GM19193 (cell line): ENCODE data around the gene FAM50A.
A peak's percentile ranks its signal among the peaks of the same experiment; 100 is the strongest.

Experiments
- POLR2A ChIP-seq: IDR thresholded peaks from 4 replicates; pipeline ENCODE4 v1.6.1; 2011; ENCODE audit not compliant: insufficient read depth, insufficient read length; ENCODE audit errors: extremely low read depth

The FAM50A gene

DNA sequence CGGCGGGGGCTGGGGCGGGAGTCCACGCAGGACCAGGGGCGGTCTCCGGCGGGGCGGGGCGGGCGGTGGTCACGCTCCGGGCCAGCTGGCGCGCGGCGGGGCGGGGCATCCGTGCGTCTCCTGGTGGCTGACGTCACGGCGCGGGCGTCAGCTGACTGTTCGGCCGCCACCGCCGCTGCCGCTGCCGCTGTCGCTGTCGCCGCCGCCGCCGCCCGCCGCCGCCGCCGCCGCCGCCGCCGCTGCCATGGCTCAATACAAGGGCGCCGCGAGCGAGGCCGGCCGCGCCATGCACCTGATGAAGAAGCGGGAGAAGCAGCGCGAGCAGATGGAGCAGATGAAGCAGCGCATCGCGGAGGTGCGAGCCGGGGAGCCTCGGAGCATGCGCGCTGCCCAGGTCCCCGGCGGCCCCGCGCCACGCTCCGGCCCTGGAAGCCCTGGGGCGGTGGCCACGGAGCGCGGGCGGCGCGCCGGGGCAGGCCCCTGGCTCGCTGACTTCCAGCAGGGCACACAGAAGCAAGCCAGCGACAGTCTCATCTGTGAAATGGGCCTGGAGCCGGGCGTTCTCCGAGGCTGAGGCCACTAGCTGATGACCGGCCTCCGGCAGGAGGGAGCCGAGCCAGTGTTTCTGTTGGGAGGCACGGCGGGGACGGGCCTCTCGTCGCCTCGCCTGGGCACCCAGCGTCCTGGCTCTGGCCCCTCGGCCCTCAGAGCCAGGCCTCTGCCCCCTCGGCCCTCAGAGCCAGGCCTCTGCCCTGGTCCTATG is at the start of gene FAM50A:
Gene FAM50A (plus strand): TSS at position 150 of the 763 bp plus-strand sequence. CDS start 95 bp downstream, at position 245.
- no peak for TF ChIP-seq POLR2A

GRCh38 chrX:154396973-154397887 is 46.7 kb upstream of the FAM50A start:
- TF ChIP-seq POLR2A = no peak

GRCh38 chrX:154397888-154398667 is 45.9 kb upstream of the FAM50A start, which contains the start of gene RPL10:
RPL10 (plus strand) TSS chrX:154398377; CDS start chrX:154398520, 143 bp downstream.
- TF ChIP-seq POLR2A = peak; percentile 99

DNA sequence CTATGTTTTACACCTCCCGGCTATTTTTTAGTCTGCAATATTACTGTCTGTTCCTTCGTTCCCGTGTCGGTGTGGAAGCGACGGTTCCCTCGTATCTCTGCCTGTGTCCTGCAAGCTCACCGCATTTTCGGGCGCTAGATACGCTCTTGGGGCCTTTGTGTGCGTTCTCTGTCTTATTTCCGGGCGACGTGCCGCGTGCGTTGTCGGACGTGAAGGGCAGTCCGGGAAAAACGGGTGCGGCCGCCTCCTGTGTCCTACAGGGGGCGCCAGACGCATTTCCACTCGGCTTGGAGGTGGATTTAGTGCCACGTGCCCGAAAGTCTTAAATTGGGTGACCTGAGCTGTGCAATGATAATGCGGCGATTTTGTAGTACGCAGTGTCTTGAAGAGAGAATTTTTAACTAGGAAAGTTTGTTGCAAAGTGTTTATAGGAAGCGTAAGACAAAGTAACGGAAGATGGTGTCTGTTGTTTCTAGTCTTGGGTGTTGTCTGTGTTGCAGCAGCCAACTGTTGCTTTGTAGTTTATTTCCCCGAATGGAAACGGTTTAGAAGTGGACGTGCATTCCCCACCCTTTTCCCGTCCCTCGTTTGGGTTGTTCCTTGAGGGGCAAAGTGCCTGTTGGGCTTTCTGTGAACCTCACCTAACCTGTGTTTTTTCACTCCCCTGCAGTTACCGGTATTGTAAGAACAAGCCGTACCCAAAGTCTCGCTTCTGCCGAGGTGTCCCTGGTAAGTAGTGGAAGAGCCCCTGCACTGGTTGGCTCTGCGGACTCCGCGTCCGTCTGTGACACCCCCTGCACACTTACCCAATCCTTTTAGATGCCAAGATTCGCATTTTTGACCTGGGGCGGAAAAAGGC is 45.0 kb upstream of the FAM50A start:
- TF ChIP-seq POLR2A = no peak

- no peak for TF ChIP-seq POLR2A
Measured at GRCh38 chrX:154399527-154400368, 44.2 kb upstream of the FAM50A start.

- peak; percentile 67 for TF ChIP-seq POLR2A
Measured at GRCh38 chrX:154401045-154401799, 42.7 kb upstream of the FAM50A start.

- TF ChIP-seq POLR2A = no peak
Measured at GRCh38 chrX:154401918-154402621, 41.9 kb upstream of the FAM50A start.

GRCh38 chrX:154402622-154403127 is 41.3 kb upstream of the FAM50A start:
- TF ChIP-seq POLR2A = no peak

GRCh38 chrX:154403192-154403591 is 40.7 kb upstream of the FAM50A start:
- TF ChIP-seq POLR2A = no peak

GRCh38 chrX:154403858-154404257 is 40.1 kb upstream of the FAM50A start:
- no peak for TF ChIP-seq POLR2A

DNA sequence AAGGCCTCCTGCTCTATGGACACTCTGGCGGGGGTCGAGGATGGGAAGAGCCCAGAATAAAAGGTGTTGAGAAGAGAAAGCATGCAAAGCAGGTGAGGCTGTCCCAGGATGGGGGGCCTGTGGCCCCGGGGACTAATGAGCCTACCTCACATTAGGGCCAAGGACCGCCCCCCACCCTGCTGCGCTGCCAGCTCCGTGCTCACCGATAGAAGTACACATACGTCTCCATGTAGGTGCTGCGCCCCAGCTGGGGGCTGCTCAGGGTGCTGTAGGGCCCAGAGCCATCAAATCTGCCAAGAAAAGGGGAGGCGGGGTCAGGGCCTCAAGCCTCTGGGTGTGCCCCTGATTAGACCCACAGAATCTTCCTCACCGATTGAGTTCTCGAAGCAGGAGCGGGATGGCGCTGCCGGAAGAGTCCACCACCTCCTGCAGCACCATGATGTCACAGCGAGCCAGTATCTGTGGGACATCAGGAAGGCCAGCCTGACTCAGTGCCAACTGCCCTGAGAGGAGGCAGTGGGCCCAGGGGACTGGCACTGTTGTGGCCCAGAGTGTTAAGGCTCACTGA is 39.2 kb upstream of the FAM50A start:
- TF ChIP-seq POLR2A = no peak
